ENCODE measurements around the gene RFPL1.
A peak's percentile ranks its signal among the peaks of the same experiment; 100 is the strongest.
"Not testable (repeated sequence)": the region's sequence is repeated elsewhere in the genome, so short reads cannot be mapped to it uniquely, and the experiment has no call there.

The RFPL1 gene

DNA sequence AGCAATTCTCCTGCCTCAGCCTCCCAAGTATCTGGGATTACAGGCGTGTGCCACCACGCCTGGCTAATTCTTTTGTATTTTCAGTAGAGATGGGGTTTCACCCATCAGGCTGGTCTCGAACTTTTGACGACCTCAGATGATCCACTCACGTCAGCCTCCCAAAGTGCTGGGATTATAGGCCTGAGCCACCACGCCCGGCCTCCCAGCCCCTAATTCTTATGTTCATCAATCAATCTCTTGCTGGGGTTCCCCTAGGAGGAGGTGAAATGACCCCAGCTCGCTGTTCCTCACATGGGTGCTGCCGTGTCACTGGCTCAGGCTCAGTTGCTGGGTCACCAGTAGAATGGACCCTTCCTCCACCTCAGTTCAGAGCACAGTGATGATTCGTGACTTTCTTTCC, at the start of gene RFPL1:
RFPL1 (plus strand) TSS at position 301 of the 400 bp plus-strand sequence.
- DNase-seq (ENCODE audit: low read depth in 2 of 2): not testable (repeated sequence)

DNA sequence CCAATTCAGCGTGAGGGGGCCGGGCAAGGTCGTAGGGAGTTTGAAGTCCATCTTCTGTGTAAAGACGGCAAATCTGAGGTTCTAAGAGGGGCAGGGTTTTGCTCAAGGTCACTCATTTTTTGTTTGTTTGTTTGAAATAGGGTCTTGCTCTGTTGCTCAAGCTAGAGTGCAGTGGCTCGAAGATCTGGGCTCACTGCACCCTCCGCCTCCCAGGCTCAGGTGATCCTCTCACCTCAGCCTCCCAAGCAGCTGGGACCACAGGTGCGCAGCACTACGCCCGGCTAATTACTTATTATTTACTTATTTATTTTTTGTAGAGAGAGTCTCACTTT, 49.7 kb upstream of the RFPL1 start:
- DNase-seq (ENCODE audit: low read depth in 2 of 2): no peak

DNA sequence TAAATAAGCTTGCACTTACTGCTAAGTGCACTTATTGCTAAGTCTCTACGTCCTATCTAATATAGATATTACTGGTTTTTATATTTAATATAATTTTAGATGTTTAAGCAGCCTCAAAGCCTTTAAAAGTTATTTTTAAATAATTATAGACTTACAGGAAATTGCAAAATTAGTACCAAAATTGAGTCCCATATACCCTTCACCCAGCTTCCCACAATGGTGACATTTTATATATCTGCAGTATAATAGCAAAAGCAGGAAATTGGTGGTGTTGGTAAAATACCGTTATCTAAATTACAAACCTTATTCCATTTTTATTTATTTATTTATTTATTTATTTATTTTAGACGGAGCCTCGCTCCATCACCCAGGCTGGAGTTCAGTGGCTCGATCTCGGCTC, 48.1 kb upstream of the RFPL1 start:
- no peak for DNase-seq (ENCODE audit: low read depth in 2 of 2)

DNA sequence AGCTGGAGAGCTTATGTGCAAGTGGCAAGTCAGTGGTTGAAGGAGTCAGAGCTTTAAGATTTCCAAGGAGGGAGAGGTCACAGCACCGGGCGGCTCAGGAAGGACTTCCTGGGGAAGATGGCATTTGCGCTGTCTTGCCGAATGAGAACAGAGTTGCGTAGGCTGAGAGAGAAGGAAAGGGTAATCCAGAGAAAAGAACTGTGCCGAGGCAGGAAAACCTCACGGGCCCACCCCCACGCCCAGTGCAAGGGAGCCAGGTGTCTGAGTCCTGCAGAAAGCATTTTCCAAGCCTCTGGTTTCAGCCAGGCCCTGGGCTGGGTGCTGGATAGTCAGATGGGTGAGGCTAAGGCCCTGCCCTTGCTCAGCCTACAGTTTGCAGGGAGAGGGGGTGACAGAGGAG, 46.8 kb upstream of the RFPL1 start:
- no peak for DNase-seq (ENCODE audit: low read depth in 2 of 2)

DNA sequence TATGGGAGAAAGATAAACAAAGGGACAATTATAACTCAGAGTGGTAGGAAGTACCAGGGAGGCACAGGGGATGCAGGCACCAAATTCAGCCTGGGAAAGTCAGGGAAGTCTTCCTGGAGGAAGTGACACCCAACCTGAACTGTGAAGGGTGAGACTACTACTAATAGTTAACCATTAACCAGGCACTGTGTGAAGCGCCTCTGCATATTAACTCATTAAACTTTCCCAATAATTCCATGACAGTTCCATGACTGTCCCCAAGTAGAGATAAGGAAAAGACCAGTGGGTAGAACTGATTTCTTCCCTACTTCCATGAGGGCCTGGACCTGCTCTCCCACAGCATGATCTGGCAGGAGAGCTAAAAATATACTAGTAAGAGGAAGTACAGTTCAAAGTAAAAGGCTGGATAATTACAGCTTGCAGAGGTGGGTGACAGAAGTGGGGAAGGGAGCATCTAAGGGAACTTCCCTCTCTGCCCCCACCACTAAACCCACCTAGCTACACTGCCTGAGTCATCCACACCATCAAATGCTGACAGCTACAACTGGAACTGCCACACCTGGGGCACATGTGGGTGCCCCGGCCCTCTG, 45.3 kb upstream of the RFPL1 start:
- DNase-seq (ENCODE audit: low read depth in 2 of 2): no peak

DNA sequence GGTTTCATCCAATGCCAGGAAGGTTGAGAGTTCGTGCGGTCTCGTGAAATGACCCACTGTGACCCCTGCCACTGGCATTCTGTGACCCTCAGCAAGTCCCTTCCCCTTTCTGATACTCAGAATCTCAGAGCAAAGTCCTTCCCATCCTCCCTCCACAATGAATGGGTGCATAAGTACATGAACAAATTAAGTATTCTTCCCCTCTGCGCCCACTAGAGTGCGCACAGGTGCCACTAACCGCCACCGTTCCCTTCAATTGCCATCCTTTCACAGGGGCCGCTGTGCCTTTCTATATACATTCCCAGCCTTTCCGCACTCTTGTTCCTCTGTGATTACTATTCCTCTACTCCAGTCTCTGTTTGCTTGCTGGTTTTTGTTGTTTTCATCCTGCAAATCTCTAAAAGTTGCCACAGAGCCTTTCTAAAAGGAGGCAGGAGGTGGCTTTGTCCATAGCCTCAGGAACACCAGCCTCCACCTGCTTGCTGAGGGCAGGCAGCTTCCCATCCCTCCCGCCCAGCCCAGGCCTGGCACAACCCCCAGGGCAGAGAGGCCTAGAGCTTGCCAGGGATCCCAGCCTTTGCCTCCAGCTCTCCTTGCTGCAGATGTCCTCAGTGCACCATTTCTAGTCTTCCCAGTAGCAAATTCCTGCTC, 43.3 kb upstream of the RFPL1 start:
- peak; percentile 19 to 33 for DNase-seq (ENCODE audit: low read depth in 2 of 2)

DNA sequence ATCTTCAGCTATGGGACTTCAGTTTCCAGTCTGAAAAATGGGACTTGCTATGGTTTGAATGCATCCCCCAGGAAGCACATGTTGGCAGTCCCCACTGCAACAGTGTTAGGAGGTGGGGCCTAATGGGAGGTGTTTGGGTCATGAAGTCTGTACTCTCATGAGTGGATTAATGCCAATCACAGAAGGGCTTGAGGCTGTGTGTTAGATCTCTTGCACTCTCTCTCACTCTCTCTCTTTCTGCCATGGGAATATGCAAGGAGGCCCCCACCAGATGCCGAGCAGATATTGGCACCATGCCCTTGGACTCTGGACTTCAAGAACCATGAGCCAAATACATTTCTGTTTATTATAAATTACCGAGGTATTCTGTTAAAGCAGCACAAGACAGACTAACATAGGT, 42.3 kb upstream of the RFPL1 start:
- DNase-seq (ENCODE audit: low read depth in 2 of 2): no peak

DNA sequence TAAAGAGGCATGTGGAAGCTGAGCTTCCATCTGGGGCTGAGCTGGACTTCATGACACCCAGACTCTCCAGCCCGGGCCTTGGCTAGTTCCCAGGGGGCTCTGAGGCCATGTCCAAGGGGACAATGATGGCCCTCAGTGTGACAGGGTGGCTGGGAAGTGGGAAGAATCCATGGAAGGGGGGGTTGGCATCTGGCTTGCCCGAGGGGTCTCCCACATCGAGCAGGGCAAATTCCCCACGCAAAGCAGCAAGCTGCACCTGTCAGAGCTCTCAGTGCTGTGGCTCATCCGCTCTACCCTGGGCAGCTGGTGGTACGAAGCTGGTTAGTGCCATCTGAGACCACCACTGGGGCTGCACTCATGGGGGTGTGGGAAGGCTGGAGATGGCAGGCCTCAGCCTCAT, 40.6 kb upstream of the RFPL1 start:
- no peak for DNase-seq (ENCODE audit: low read depth in 2 of 2)

DNA sequence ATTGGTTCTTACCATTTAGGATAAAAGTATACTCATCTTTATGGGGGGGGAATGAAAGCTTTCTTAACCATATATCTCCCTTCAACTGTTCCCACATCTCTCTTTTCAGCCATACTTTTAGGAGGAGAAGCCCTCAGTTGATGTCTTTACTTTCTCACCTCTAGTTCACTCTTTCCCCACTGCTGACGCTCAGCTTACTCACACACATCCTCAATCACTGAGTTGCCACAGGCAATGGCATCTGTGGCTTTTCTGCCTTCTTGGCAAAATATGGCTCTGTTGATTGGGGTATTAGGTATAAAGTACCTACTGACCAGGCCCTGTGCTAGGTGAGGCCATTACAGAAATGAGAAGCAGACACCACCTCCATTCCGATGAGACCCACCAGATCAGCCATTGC, 37.8 kb upstream of the RFPL1 start:
- no peak for DNase-seq (ENCODE audit: low read depth in 2 of 2)

DNA sequence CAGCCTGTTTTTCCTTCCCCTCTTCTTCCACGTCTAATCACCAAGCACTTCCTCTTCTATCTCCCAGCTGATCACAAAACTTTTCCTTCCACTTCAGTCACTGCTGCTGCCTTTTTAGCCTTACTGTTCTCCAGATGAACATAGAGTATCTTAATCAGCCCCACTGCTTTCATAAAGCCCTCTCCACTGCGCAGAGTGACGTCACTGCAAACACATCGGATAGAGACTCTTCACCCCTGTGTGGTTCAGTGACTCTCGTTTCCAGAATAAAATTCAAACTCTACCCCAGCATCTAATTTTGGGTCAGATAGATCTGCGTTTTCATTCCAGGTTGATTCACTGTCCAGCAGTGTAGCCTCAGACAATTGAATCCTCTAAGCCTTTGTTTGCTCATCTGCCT, 36.8 kb upstream of the RFPL1 start:
- DNase-seq (ENCODE audit: low read depth in 2 of 2): not testable (repeated sequence)

DNA sequence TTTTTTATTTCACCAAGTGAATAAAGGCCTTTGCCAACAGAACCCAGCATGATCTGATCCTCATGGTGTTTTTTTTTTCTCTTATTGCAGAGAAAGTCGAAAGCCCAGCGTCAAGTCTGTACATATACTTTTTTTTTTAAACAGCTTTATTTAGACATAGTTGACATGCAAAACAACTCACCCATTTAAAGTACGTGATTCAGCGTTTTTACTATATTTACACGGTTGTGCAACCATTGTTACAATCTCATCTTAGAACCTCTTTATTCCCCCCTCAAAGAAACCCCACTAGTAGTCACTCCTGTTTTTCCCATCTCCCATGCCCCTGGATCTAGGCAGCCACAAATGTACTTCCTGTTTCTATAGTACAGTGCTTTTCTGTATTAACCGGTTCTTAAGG, 29.4 kb upstream of the RFPL1 start:
- no peak for DNase-seq (ENCODE audit: low read depth in 2 of 2)

DNA sequence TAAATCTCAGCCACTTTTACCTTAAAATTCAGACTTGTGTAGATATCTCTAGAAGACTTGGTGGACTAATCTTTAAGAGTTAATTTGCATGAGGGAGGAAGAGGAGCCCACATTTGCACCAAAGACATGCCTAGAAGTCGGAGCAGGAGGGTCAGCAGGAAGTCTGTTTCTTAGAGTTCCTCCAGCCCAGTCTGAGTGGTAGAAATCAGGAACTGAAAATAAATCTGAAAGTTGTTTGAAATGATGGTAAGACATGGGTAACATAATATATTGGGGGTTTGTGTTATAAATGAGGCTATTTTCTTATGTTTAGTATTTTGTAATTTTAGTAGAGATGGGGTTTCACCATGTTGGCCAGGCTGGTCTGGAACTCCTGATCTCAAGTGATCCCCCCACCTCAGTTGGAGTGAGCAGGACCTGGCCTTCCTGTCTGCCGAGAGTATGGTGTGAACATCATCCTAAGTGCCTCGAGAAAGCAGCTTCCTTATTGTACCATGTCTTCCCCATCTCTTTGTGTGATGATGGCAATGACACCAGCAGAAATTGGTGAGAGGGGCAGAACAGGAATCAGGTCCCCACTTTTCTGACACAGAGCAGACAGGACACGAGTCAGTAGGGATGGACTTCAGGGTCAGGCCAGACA, 26.7 kb upstream of the RFPL1 start:
- not testable (repeated sequence) for DNase-seq (ENCODE audit: low read depth in 2 of 2)

DNA sequence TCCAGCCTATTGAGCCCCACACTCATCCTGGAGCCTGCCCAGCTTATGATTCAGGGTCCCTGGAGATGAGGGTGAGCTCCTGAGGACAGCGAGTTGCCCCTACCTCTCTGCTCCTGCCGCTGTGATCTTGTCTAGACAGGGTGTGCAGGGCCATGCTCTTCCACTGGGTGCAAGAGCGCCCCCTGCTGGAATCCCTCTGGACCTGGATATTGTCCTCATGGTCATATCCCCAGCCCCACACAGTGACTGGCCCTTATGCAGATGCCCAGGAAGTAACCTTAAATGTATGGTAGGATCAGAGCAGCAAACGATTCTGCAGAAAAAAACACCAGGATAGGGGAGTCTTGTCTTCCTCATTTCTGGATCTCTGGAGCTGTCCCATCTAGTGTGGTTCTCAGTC, 25.6 kb upstream of the RFPL1 start:
- DNase-seq (ENCODE audit: low read depth in 2 of 2): not testable (repeated sequence)

DNA sequence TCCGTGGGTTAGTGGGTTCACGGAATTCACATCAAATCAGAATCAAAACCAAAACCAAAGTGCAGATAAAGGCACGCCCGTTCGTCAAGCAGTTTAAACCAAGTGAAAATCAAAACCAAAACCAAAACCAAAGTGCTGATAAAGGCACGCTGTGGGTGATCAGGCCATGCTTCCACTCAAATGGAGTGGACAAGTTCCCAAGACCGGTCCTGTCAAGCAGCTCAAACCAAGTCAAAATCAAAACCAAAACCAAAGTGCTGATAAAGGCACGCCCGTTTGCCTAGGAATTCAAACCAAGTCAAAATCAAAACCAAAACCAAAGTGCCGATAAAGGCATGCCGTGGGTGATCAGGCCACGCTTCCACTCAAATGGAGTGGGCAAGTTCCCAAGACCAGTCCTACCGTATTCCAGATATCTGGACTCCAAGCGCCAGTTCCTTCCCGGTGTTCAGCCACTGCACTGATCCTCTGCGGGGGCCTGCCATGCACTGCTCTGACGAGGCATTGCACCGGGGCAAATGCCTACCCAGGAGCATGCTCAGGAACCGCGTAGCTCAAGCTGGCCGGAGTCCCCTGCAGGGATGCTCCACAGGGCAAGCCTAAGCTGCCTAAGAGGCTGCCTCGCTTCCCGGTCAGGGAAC, 23.3 kb upstream of the RFPL1 start:
- not testable (repeated sequence) for DNase-seq (ENCODE audit: low read depth in 2 of 2)

DNA sequence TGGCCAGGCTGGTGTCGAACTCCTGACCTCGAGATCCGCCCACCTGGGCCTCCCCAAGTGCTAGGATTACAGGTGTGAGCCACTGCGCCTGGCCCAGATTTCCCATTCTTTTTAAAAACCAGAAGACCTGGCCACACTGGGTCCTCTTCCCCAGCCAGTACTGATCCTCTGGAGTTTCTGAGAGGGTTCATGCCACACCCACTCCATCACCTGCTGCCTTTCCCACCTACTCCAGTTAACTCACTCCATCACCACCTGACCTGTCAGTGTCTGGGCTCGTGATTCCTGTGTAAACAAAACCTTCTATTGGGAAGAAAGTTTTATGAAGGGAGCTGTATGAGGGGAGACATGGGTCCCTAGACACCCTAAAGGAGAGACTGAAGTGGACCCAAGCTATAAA, 19.7 kb upstream of the RFPL1 start:
- DNase-seq (ENCODE audit: low read depth in 2 of 2): not testable (repeated sequence)

DNA sequence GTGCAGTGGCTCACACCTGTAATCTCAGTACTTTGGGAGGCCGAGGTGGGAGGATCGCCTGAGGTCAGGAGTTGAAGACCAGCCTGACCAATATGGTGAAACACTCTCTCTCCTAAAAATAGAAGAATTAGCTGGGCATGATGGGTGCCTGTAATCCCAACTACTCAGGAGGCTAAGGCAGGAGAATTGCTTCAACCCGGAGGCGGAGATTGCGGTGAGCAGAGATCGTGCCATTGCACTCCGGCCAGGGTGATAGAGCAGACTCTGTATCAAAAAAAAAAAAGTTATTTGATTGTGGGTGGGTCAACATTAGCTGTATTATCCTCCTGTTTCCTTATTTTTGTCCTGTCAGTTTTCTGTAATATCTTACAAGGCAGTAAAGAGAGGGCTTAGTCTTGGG, 11.9 kb upstream of the RFPL1 start:
- DNase-seq (ENCODE audit: low read depth in 2 of 2): no peak

DNA sequence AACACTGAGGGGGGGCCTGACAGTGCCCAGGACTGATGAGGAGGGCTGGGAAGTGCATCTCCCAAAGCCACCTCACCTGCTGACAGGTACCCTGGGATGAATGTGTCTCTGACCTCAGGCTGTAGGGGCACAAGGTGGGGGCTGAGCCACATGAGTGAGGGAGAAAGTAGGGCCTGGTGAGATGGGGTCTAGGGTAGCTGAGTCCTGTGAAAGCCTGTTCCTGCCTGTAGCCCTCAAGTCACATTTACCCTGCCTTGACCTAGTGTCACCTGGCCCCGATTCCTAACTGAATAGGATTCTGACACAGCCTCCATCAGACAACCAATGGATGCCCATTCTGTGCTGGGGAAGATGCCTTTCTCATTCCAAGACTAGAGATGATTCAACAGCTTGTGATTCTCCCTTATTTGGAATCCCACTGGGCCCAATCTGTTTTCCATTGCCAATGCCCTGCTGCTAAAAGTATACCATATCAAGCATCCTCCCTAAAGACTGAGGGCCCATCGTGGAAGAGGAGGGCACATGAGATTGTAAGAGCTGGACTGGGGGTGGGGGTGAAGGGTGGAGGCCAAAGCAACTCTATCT, 11.1 kb upstream of the RFPL1 start:
- DNase-seq (ENCODE audit: low read depth in 2 of 2): no peak

DNA sequence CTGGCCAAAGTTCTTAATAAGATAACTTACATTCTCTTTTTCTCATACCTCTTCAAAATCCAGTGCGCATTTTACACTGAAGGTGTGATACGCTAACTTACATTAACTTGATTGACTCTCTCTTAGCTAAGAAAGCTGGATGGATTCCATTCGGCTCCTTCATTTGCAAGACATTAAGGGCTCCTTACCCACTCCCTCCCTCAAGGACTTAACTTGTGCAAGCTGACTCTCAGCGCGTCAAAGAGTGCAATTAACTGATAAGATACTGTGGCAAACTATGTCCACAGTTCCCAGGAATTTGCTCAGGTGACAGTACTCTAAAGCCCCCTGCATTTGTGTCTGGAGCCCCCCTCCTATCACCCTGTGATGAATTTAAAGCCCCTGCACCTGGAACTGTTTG, 6.4 kb upstream of the RFPL1 start:
- no peak for DNase-seq (ENCODE audit: low read depth in 2 of 2)

DNA sequence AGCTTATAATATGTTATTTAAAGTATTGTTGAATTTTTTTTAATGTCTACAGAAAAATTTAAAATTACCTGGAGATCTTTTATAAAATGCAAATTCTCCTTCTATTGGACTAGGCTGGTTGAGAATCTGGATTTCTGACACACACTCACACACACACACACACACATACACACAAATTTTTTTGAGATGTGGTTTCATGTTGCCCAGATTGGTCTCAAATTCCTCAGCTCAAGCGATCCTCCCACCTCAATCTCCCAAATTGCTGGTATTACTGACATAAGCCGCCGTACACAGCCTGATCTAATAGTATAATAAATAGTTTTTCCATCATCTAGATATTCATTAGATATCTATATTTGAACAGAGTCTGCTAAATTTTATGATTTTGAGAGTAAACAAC, 4.5 kb upstream of the RFPL1 start:
- DNase-seq (ENCODE audit: low read depth in 2 of 2): no peak

DNA sequence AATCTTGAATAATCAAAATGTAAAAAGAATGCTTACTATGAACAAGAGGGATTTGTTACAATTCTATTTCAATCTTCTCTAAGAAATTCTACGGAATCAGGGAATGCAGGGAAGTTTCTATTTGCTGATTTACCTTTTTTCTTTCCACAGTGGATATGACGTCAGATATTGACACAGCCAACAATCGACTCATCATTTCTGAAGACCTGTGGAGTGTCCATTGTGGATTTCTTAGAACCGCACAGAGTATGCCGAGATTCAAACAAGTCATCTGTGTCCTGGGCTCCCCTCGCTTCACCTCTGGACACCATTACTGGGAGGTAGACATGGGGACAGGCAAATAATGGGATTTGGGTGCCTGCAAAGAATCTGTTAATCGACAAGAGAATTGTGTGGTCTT, 4.1 kb upstream of the RFPL1 start:
- no peak for DNase-seq (ENCODE audit: low read depth in 2 of 2)

DNA sequence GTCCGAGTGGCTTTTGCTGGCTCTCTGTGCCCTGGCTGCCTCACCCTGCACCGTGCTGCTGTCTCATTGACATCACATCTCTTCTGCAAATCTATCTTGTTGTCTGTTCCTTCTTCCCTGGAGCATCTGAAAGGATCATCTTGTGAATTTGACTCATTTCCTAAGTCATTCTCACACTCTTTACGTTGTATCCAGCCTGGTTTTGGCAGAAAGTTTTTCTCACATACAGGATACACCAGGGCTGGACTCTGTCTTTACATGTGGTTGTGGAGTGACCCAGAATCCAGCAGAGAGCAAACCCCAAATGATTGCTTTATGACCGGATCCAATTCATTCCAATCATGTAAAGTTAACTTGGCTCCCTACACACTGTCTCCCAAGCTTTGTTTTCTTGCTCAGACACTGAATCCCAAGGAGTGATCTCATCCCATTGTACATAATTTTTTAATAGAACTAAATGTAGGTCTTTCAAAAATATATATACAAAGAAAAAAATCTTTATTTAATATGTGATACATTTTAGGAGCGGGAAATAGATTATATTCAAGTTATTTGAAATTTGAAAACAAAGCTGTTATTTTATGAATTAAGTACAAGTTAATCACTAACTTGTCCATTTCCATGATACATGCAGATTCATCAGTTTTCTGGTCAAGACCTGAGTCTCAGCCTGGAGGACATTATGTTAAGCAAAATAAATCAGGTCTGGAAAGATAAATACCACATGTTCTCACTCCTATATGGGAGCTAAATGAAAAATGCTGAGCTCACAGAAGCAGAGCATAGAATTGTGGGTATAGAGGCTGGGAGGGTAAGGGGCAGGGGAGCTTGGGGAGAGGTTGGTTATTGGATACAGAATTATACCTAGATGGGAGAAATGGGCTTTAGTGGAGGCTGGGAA, 2.9 kb upstream of the RFPL1 start:
- no peak for DNase-seq (ENCODE audit: low read depth in 2 of 2)

DNA sequence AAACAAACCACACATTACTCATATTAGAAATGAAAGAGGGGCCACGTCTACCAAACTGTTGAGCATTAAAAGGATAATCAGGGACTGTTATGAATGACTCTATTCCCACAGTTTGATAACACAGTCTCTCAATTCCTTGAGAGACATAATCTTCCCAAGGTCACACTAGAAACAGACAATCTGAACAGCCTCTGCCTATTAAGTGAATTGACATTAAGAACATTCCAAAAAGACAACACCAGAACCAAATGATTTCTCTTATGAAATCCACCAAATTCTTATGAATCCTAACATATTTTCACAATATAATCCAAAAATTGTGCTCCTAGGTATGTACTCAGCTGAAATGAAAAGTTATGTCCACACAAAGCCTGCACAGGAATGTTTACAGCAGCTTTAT, 4.6 kb downstream of the RFPL1 start:
- no peak for DNase-seq (ENCODE audit: low read depth in 2 of 2)
